ENCODE measurements around the gene IL20RB.
"Not testable (repeated sequence)": the region's sequence is repeated elsewhere in the genome, so short reads cannot be mapped to it uniquely, and the experiment has no call there.

Gene IL20RB

DNA sequence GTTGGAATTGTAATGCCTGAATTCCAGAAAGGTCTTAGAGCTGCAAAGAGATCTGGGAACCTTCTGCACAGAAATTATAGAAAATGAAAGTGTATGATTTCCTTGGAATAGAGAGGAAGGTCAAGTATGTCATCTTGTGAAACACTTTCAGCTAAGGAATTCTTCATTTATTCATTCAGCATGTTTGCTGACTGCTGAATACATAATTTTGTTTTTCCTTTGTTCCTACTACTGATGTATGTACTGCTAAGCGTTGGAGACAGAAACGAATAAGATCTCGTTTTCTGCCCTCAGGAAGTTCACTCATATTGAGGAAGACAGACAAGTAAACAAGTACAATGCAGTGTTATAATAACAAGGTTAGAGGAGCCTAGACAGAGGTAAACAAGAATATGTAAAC lies 14.3 kb upstream of the IL20RB start:
- no peak for DNase-seq (ENCODE audit: low read depth in 2 of 2)

DNA sequence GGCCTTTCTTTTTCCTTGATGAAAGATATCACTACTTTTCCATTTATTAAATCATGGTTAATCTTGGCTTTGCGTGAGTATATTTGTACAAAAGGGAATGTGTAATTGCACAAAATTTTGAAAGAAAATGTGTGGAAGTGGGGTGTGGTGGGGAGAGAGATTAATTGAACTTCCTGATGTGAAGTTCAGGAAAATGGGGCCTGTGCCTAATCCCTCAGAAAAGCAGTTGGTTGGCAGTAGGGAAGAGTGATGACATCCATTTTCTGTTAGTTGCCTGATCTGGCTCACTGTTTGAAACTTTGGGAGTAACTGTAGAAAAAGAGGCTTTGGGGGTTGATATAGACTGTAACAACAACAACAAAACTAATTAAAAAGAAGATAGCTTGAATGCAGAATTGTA lies 10.8 kb upstream of the IL20RB start:
- no peak for DNase-seq (ENCODE audit: low read depth in 2 of 2)

DNA sequence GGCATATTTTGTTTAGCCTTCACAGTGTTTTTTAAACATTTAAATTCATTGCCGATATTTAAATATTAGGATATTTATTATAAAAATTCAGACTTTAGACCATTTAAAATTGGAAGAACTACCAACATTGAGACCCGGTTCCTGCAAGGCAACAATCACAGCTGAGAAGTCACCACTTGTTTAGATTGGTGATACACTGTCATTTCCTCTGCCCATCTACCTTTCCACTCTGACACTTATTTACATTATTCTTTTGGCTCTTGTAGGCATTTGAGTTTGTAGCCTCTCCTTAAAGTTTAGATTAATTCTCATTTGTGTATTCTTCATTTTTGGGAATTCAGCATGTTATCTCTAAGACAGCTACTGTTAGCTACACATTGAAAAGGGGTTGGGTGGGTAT lies 10.3 kb upstream of the IL20RB start:
- DNase-seq (ENCODE audit: low read depth in 2 of 2): no peak

DNA sequence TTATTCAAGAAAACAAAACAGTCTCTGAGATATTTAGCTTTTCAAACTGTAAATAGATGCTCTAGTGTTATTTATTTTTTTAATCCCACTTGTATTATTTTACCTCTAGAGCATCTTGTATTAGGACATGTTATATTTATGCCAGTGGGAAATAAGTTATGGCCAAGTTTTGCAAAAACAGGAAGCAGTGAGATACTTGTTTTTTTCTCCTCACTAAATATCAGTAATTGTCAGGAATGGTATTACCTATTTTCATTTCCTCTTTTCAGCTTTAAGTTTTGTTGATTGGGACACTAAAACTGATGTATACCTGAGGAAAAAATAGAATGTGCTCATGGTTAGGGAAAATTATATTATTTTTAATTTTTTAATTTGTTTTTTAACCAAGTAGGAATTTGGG lies 8.6 kb upstream of the IL20RB start:
- DNase-seq (ENCODE audit: low read depth in 2 of 2): no peak

DNA sequence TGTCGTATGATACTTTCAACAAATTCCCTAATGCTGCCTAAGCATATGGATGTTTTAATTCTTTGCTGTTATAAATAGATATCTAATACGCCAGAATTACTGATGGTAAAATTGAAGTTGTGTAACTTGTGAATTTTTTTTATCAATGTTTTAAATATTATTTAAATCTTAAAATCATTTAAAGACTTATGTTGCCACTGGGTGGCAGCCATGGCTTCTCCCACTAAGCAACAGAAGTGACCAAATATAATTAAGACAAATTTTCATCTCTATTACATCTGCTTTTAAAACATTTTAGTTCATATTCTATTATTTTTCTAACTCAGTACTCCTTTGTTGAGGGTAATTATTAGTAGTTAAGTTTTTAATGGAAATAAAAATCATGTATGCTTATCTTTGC lies 8.1 kb upstream of the IL20RB start:
- DNase-seq (ENCODE audit: low read depth in 2 of 2): no peak

DNA sequence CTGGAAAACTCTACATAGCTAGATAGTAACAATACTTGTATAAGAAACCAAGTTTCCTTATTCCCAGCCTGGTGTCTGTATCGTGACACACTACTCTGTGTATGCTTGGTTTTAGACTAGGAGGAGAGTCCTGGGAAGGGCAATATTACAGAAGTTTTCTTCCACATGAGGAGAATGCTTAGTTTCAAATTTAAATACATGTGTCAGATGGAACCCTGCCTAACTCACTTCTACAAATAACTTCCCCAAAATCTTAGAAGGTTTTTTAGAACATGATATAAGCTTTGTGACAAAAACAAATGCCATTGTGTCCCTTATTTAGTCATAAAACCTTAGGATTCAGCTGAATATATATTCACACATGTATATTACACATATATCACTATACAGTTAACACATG lies 7.2 kb upstream of the IL20RB start:
- no peak for DNase-seq (ENCODE audit: low read depth in 2 of 2)

DNA sequence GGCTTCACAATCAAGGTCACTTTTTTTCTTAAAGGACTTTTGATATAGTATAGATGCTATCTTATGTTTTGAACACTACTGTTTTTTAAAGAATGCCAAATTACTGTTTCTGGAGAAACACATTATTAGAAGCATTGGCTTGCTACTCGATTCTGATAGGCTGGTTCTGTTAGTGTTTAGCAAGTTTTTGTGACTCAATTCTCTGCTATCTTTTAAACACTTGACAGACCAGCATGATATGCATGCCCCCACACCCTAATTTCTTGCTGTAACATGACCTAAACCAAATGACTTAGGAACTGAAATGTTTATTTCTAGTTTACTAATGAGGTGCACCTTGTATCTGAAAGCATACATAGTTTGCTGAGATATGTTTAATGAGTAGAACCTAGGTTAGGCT lies 5.5 kb upstream of the IL20RB start:
- DNase-seq (ENCODE audit: low read depth in 2 of 2): no peak

DNA sequence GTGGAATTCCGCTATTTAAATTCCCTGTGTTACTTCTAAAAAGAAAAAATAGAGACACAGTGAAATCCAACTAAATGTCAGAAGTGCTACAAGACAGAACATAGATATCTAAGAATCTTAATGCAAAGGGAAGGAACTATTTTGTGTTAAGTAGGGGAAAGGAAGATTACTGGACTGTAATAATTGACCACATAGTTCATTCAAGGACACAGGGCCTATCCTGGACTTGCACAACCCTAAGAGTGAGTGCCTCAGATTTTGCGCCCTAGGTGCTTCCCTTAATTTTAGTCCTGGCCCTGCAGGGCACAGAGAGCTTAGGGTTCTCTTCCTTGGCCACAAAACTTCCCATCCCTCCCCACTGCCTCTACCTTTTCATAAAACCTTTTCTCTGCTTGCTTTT lies 3.5 kb upstream of the IL20RB start:
- DNase-seq (ENCODE audit: low read depth in 2 of 2): no peak

DNA sequence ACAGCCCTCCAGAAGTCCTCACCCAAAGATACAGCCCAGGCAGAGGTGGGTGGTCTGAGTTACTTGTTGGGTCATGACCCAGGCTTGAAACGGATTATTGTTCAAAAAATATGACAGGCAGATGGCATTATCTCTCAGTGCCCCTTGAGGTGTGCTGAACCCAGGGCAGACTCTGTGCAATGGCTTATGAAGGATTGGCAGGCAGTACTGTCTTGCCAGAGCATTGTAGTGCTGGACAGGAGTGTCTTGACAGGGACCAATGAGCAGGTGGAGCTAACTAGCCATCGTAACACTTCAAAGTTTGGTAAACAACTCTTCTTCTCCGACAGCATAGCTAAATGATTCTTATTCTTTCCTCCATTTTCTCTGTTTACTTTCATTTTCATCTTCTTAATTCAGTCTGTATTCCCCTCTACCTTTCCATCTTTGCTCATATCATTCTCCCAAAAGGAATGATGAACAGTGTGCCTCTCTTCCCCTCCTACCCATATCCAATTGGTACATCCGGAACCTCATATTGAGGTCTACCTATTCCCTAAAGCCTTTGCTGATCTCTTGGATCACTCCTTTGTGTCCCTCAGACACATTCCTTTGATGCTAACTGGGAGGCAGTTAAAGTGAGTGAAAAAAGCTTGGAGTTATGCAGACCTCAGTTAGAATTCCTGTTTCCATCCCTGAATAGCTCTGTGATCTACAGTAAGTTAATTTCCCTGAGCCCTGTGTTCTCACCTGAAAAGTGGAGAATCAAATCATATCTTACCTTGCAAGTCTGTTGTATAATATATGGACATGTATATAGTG lies 2.6 kb upstream of the IL20RB start:
- no peak for DNase-seq (ENCODE audit: low read depth in 2 of 2)

DNA sequence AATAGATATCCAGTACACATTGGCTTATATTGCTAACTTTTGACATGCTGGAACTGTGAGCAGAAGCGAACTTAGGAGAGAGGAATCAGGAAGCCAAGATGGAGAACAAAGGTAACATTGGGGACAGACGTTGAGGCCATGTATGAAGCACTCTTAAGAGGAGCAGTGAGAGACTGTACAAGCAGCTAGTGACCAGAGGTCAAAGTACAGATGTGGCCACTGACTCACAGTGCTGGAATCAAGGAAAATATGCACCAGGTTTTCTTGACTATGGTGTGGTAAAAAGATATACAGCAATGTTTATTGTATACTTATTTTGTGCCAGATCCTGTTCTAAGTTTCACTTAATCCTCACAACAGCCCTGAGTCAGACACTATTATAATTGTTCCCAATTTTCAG lies 2.0 kb upstream of the IL20RB start:
- peak; percentile 60 to 63 for DNase-seq (ENCODE audit: low read depth in 2 of 2)

DNA sequence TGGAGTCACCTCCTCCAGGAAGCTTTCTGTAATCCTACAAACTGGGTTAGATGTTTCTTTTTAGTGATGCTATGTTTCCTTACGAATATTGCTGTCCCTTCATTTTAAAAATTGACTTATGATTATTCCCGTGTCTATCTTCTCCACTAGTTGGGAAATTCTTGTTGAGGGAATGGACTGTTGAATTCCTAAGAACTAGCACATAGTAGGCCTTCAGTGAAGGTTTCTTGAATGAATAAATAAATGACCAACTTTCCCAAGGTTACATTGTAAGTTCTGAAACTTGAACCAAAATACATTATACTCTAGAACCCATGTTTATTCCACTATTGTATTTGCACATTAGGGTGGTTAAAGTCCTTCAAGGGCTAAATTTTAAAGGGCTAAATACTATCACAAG lies 812 bp upstream of the IL20RB start:
- no peak for DNase-seq (ENCODE audit: low read depth in 2 of 2)

DNA sequence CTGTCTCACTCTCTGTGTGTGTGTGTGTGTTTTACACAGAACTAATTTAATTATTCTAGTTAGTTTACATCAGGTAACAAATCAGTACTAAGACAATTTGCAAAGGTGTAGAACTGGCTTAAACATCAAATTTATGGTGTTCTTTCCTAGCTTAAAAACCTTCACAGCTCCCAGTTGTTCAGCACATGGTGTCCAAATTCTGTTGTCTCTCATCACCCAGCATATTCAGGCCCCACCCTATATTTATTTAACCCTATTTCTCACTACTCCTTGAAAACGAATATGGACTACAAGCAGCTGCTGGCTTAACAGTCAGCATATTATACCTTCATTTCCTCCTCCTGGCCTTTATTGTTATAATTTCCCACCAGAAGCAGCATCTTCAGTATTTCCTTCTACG lies 1.2 kb downstream of the IL20RB start:
- no peak for DNase-seq (ENCODE audit: low read depth in 2 of 2)

DNA sequence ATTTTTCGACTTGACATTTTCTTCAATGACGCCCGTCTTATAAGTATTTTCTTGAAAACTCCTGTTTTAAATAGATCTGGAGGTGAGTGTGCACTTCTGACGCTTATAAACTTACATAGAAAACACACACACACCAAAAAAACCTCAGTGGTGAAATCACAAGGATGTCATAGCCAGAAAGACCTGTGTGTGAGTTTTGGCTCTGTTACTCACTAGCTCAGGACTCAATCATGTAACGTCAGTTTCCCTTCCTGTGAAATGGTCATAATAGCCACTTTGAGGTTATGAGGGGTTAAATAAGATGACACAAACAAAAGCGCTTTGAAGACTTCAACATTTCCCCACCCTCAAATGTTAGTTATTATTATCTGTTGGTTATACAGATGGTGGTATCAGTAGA lies 1.8 kb downstream of the IL20RB start:
- no peak for DNase-seq (ENCODE audit: low read depth in 2 of 2)

DNA sequence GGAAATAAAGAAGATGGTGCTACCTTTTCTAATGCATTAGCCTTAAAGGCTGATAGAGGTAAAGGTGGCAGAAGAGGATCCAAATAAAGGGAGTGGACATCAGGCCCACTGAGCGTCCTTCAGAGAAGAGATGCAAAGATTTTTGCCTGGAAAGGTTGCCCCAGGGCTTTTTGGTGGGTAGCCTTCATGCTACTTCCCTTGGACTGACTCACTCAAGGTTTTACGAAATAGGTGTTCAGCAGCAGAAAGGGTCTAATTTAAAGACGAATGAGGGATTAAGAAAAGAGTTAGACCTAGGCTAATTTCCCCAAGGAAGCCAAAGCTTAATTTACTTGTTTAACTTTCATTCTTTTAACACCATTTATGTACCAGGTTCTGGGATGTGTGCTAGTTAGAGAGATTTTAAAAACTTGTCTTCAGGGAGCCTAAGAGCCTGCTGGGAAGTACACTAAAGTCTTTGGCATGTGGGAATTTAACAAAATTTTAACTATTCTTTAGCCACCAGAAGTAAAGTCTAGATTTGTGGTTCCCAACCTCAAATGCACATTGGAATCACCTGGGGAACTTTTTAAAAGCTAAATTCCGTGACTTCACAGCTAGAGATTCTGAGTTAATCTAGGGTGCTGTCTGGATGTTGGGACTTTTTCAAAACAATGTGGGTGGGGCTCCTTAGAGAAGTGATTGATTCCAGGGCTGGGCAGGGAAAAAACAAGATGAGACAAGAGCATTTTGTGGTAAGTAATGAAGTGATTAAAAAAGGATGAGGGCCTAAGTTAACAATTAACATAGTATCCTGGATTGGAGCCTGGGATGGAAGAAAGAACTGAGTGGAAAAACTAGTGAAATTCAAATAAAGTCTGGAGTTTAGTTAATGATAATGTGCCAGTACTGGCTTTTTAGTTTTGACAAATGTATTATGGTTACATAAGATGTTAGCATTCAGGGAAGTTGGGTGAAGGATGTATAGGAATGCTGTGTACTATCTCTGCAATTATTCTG lies 3.4 kb downstream of the IL20RB start:
- DNase-seq (ENCODE audit: low read depth in 2 of 2): no peak

DNA sequence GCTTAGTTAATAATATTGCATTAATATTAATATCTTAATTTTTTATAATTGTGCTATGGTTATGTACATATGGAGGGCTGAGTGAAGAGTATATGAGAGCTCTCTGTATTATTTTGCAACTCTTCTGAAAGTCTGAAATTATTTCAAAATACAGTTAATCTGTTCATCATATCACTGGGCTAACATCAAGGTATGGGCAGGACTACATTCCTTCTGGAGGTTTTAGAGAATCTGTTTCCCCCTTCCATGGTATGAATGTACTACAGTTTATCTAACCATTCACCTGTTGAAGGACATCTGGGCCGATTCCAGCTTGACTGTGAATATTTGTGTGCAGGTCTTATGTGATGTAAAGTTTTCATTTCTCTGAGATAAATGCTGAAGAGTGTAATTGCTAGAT lies 5.1 kb downstream of the IL20RB start:
- DNase-seq (ENCODE audit: low read depth in 2 of 2): no peak

DNA sequence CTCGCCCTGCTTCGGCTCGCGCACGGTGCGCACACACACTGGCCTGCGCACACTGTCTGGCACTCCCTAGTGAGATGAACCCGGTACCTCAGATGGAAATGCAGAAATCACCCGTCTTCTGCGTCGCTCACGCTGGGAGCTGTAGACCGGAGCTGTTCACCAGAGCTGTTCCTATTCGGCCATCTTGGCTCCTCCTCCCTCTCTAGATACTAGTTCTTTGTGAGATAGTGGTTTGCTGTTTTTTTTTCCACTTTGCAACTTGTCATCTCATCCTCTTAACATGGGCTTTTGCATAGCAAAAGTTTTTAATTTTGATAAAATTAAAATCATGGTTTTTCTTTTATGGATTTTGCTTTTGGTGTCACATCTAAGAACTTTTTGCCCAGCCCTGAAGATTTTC lies 11.8 kb downstream of the IL20RB start:
- not testable (repeated sequence) for DNase-seq (ENCODE audit: low read depth in 2 of 2)

DNA sequence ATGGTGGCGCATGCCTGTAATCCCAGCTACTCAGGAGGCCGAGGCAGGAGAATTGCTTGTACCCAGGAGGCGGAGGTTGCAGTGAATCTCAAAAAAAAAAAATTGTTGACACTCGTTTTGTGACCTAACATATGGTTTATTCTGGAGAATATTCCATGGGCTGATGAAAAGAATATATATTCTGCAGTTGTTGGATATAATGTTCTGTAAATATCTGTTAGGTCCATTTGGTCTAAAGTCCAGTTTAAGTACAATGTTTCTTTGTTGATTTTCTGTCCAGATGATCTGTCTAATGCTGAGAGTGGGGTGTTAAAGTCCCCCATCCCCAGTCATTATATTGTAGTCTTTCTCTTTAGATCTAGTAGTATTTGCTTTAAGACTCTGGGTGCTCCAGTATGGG lies 15.6 kb downstream of the IL20RB start:
- no peak for DNase-seq (ENCODE audit: low read depth in 2 of 2)

DNA sequence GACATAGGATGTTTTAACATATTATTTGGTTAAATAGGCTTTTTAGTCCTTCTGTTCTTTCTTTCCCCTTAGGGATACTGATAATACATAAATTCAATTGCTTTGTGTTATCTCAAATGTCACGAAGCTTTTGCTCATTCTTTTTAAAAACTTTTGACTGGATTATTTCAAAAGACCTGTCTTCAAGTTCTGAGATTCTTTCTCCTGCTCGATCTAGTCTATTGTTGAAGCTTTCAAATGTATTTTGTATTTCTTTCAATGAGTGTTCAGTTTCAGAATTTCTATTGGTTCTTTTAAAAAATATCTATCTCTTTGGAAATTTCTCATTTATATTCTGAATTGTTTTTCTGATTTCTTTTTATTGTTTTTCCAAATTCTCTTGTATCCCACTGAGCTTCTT lies 16.9 kb downstream of the IL20RB start:
- no peak for DNase-seq (ENCODE audit: low read depth in 2 of 2)

DNA sequence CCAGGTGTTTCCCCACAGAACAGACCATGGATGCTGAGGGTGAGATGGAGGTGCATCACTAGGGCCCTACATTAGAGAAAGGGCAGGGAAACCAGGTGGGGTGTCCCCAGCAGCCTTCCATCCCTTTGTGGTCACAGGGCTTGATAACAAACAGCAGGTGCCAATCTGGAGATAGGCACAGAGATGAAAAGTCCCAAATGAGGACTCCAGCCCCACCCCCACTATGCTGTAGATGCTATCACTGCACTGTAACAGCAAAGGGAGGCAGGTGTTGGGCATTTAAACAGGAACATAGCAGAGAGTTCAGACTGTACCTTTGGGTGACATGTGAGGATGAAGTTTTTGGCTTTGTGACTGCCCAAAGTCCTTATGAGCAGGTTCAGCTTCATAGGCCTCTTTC lies 21.4 kb downstream of the IL20RB start:
- no peak for DNase-seq (ENCODE audit: low read depth in 2 of 2)

DNA sequence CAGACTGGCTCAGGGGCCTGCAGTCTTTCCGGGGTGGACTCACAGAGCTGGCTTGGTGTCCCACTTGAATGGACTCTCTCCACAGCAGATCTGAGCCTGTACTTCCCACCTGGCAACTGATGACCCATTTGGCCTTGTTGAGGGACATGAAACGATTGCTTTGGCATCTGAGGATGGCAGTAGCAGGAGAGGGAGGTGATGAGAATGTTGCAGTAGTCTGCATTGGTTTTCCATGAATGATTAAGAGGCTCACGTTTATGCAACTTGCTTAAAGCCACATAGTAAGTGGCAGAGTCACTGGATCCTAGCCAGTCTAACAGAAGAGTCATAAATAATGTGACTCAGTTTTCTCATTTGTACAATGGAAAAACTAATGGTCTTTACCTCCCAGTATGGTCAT lies 21.9 kb downstream of the IL20RB start:
- DNase-seq (ENCODE audit: low read depth in 2 of 2): no peak

DNA sequence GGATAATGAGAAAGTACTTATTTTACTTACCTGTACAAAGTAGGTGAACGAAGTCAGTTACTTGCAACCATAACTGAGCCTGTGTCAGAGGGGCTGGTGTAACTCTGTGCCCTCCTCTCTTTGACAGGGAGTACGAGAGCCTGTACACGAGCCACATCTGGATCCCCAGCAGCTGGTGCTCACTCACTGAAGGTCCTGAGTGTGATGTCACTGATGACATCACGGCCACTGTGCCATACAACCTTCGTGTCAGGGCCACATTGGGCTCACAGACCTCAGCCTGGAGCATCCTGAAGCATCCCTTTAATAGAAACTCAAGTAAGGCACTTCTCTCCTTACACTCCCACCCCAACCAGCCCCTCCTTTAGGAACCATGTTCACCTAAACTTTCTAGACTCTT lies 24.2 kb downstream of the IL20RB start:
- no peak for DNase-seq (ENCODE audit: low read depth in 2 of 2)

DNA sequence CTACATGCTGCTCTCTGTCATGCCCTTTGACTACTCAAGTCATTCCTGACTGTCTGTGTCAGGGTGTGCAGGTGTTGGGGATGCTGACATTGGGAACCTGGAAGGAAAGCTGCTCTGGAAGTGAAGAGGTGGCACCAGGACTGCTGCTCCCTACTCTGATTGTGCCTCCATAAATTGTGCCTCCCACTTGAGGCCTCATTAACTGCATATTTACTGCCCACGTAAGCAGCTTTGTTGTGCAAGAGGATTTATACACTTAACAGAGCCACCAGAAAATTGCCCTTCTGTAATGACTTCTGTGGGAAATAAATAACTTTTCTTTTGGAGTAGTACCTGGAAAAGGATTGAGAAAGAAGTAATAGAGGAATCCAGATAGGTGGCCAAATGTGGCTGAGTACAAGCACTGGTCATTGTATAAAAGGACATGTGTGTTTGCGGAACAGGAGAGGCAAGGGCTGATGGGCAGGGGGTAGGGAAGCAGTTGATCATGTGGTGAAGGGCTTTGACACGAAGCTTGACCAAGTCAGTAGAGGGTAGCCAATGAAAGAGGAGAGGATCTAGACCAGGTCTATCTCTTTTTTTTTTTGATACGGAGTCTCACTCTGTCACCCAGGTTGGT lies 24.8 kb downstream of the IL20RB start:
- no peak for DNase-seq (ENCODE audit: low read depth in 2 of 2)

DNA sequence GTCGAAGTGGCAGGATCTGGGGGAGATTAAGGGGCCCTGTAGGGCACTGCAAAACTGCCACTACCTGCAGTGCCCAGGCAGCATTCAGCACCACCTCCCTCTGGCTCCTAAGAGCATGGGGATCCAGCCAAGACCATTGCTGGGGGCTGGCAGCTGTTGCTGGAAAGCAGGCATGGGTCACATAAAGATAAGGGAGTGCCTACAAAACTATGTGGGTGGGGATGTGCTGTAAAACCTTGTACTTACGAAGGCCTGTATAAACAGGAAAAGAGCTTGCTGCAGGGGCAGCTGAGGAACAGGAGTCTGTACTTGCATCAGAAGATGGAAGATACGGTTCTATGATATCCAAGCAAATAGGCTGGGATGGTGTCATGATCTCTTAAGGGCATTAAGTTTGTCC lies 27.1 kb downstream of the IL20RB start:
- DNase-seq (ENCODE audit: low read depth in 2 of 2): no peak

Measured in fibroblast of skin of left quadriceps (primary cell).